ENCODE data around the gene FAM200A. TPM values are rescaled to one million over a fixed set of nuclear protein-coding genes. Genes with fewer than 3 reads are reported as not detected.

The FAM200A gene
- total RNA-seq, 1 experiment from 2014 or later = 6.1 TPM

DNA sequence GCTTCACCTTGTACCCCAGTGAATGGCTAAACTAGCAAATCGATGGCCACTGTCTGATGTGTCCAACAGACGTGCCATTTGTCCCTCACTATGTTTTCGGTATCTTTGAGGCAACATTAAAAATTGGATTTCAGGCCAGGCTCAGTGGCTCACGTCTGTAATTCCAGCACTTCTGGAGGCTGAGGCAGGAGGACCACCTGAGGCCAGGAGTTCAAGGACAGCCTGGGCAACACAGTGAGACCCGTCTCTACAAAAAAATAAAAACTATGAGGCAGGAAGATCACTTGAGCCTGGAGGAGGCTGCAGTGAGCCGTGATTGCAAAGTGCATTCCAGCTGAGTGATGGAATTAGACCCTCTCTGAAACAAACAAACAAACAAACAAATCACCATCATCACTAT is 8.0 kb downstream of the FAM200A start:
- no TSS peak for BruUV-seq (replicated peaks)
- intact Hi-C loops (cut with micrococcal nuclease) = no loop called here
- Mint-ChIP-seq H3K9me3 (ENCODE audit: unreplicated experiment) (peaks cover 7% of the 10 kb centered on the region), H3K27ac (ENCODE audit: low read depth, unreplicated experiment) (no peak overlapping the region), H3K4me1 (ENCODE audit: insufficient read depth, unreplicated experiment) (no peaks in the 10 kb centered on the region), H3K27me3 (ENCODE audit: insufficient read depth, unreplicated experiment) (no peaks in the 10 kb centered on the region), H3K36me3 (ENCODE audit: insufficient read depth, unreplicated experiment) (peaks cover 14% of the 10 kb centered on the region), H3K4me3 (ENCODE audit: unreplicated experiment) (no peak overlapping the region)
- TF ChIP-seq, protein P1, sequence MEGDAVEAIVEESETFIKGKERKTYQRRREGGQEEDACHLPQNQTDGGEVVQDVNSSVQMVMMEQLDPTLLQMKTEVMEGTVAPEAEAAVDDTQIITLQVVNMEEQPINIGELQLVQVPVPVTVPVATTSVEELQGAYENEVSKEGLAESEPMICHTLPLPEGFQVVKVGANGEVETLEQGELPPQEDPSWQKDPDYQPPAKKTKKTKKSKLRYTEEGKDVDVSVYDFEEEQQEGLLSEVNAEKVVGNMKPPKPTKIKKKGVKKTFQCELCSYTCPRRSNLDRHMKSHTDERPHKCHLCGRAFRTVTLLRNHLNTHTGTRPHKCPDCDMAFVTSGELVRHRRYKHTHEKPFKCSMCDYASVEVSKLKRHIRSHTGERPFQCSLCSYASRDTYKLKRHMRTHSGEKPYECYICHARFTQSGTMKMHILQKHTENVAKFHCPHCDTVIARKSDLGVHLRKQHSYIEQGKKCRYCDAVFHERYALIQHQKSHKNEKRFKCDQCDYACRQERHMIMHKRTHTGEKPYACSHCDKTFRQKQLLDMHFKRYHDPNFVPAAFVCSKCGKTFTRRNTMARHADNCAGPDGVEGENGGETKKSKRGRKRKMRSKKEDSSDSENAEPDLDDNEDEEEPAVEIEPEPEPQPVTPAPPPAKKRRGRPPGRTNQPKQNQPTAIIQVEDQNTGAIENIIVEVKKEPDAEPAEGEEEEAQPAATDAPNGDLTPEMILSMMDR (IDR thresholded peaks at IDR 0.05; ENCODE audit: unreplicated experiment) = no peak
- ChIA-PET CTCF (interaction anchor here (0.6 to 0.7 kb wide), 2 partner anchors 13 to 16 kb away, joined by 3 to 4 read pairs; no protein-coding TSS in a partner anchor), POLR2A (no interaction called here)
- DNase-seq (ENCODE audit: unreplicated experiment) = no peak

DNA sequence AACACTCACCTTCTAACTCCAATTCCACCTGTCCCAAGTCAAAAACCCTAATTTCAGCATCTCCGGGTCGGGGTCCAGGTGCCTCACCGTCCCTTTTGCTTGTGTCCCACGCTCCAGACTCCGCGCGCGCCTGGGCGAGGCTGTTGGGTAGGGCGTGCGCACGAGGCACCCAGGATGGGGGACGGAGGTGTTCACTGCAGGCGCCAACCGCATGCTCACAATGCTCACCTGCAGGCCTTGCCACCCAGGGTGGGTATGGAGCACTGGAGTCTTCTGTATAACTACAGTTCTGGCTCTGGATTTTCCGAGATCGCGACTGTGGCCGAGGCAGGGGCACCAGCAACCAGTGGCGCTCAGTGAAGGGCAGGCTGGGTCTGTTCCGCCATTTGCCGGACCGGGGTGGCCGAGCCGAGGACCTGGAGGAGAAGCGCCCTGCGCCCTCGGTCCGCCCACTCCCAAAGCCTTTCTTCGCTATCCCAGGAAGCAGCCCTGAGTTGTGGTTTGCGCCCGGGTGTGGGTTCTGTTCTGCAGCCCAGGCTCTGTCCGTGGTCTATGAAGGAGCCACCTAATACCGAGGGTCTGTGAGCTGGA is 8.7 kb downstream of the FAM200A start:
- Mint-ChIP-seq H3K4me1 (ENCODE audit: insufficient read depth, unreplicated experiment) (no peaks in the 10 kb centered on the region), H3K9me3 (ENCODE audit: unreplicated experiment) (peaks cover 4% of the 10 kb centered on the region), H3K4me3 (ENCODE audit: unreplicated experiment) (no peak overlapping the region), H3K27ac (ENCODE audit: low read depth, unreplicated experiment) (no peak overlapping the region), H3K27me3 (ENCODE audit: insufficient read depth, unreplicated experiment) (no peaks in the 10 kb centered on the region), H3K36me3 (ENCODE audit: insufficient read depth, unreplicated experiment) (peaks cover 9% of the 10 kb centered on the region)
- intact Hi-C loops (cut with micrococcal nuclease) = no loop called here
- BruUV-seq (replicated peaks) = no TSS peak
- CTCF ChIA-PET = interaction anchor here (0.7 kb wide), 1 partner anchor 15 kb away, joined by 4 read pairs; no protein-coding TSS in a partner anchor
- POLR2A ChIA-PET = no interaction called here
- TF ChIP-seq, protein P1 (IDR thresholded peaks at IDR 0.05; ENCODE audit: unreplicated experiment) = no peak
- no peak for DNase-seq (ENCODE audit: unreplicated experiment)

DNA sequence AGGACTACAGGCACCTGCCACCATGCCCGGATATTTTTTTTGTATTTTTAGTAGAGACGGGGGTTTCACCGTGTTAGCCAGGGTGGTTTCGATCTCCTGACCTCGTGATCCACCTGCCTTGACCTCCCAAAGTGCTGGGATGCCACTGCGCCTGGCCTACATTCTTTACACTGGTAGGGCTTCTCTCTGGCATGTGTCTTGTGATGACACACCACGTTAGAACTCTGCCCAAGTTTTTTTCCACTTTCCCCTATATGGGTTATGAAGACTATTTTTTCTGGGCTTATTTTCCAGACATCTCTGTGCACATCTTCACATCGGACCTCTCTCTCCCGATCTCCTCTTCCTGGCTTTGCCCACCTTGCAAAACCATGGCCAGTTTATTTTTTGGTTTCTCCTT is 10.7 kb downstream of the FAM200A start:
- intact Hi-C loops (cut with micrococcal nuclease) = no loop called here
- Mint-ChIP-seq H3K27ac (ENCODE audit: low read depth, unreplicated experiment) (no peak overlapping the region), H3K27me3 (ENCODE audit: insufficient read depth, unreplicated experiment) (no peaks in the 10 kb centered on the region), H3K9me3 (ENCODE audit: unreplicated experiment) (peaks cover 7% of the 10 kb centered on the region), H3K36me3 (ENCODE audit: insufficient read depth, unreplicated experiment) (peaks cover 4% of the 10 kb centered on the region), H3K4me3 (ENCODE audit: unreplicated experiment) (no peak overlapping the region), H3K4me1 (ENCODE audit: insufficient read depth, unreplicated experiment) (no peaks in the 10 kb centered on the region)
- TF ChIP-seq, protein P1 (IDR thresholded peaks at IDR 0.05; ENCODE audit: unreplicated experiment) = no peak
- no TSS peak for BruUV-seq (replicated peaks)
- POLR2A ChIA-PET = interaction anchor here (0.5 to 0.6 kb wide), 2 partner anchors 11 kb away, joined by 3 read pairs; partner anchors contain the start of gene FAM200A
- CTCF ChIA-PET = interaction anchor here (0.7 to 1.0 kb wide), 2 partner anchors 27 to 448 kb away, joined by 4 to 5 read pairs; no protein-coding TSS in a partner anchor
- DNase-seq (ENCODE audit: unreplicated experiment) = no peak

DNA sequence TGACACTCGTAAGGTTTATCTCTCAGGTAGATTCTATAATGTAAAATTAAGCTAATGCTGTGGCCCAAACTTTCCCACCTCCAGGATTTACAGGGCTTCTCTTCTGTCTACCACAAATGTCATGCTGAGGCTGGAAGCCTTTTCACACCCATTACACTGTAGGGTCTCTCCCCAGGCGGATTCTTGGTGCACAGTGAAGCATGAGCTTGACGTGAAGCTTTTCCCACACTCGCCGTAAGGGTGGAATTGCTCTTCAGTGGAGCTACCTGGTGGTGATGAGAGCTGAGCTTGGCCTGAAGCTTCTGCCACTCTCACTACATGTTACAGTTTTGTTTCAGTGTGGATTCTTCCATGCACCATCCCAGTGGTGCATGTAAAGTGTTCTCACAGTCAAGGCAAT is 11.4 kb downstream of the FAM200A start:
- ChIA-PET POLR2A (interaction anchor here (0.5 to 0.6 kb wide), 2 partner anchors 10 to 11 kb away, joined by 3 read pairs; partner anchors contain the start of gene FAM200A), CTCF (interaction anchor here (0.6 to 1.0 kb wide), 2 partner anchors 10 to 26 kb away, joined by 3 to 4 read pairs; no protein-coding TSS in a partner anchor)
- no peak for DNase-seq (ENCODE audit: unreplicated experiment)
- Mint-ChIP-seq H3K4me3 (ENCODE audit: unreplicated experiment) (no peak overlapping the region), H3K4me1 (ENCODE audit: insufficient read depth, unreplicated experiment) (no peaks in the 10 kb centered on the region), H3K27me3 (ENCODE audit: insufficient read depth, unreplicated experiment) (no peaks in the 10 kb centered on the region), H3K27ac (ENCODE audit: low read depth, unreplicated experiment) (no peak overlapping the region), H3K9me3 (ENCODE audit: unreplicated experiment) (peaks cover 7% of the 10 kb centered on the region), H3K36me3 (ENCODE audit: insufficient read depth, unreplicated experiment) (peaks cover 4% of the 10 kb centered on the region)
- TF ChIP-seq, protein P1 (IDR thresholded peaks at IDR 0.05; ENCODE audit: unreplicated experiment) = no peak
- BruUV-seq (replicated peaks) = no TSS peak
- intact Hi-C loops (cut with micrococcal nuclease) = no loop called here
